NCI-H1417 (cell line): ENCODE data around the gene UTY.

Experiments
- DNase-seq, 3 experiments: peaks; one replicate each; lab custom pipeline; 2025; lab: John Stamatoyannopoulos, UW

The UTY gene

DNA sequence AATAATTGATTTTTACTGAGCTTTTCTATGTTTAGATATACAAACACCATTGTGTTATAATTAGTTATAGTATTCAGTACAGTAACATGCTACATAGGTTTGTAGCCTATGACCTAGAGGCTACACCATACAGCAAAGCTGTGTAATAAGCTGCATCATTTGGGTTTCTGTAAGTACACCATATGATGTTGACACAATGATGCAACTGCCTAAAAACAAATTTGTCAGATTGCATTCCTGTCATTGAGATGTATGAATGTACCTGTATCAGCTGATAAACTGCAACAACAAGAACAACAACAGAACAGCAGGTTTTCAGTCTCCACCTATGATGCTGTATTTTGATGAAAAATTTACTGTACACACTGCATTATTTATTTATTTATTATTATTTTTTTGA is 64.3 kb downstream of the UTY start:
- DNase-seq, result no peak

GRCh38 chrY:13398876-13399275 is 81.0 kb downstream of the UTY start:
- no peak for DNase-seq

DNA sequence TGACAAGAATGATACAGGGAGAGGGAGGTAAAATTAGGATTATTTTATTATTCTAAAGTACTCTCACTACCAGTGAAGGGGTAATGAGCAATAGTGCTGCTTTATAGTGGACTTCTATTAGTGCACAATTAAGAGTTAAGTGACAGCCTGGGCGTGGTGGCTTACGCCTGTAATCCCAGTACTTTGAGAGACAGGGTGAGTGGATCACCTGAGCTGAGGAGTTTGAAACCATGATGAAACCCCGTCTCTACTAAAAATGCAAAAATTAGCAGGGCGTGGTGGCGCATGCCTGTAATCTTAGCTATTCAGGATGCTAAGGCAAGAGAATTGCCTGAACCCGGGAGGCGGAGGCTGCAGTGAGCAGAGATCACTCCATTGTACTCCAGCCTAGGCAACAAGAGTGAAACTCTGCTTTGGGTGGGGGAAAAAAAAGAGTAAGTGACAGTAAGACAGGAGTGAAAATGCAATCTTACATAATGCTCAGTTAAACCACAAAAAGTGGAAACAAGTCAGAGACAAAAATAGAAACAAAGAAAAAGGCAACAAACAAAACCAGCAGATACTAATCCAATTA is 98.6 kb downstream of the UTY start:
- no peak for DNase-seq

- no peak for DNase-seq
Observed at GRCh38 chrY:13370868-13371800, 108.7 kb downstream of the UTY start.

DNA sequence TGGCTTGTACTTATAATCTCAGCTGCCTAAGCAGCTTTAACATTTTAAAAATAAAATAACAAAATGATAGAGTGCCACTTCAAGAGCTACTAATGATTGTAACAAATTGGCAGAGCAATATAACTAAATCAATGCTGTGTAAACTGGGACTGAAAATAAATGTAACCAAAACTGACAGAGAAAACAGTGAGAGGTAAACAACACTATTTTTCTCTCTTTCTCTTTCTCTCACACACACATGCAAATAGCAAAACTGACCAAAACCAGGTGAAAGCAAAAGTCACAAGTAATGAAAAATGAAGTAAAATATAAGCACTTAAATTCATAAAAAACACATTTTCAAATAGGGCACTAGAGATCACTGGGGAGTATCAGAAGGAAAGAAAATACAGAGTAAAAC is 109.6 kb downstream of the UTY start:
- DNase-seq, result no peak

DNA sequence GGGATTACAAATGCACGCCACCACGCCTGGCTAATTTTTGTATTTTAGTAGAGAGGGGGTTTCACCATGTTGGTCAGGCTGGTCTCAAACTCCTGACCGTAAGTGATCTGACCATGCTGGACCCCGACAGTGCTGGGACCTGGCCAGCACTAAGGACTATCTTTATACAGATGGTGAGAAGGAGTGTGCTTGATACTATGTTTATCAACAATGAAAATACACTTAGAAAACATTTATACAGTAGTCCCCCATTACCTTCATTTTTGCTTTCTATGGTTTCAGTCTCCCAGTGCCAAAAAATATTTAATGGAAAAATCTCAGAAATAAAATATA is 111.4 kb downstream of the UTY start:
- no peak for DNase-seq

- no peak for DNase-seq
Observed at GRCh38 chrY:13363641-13364040, 116.2 kb downstream of the UTY start.

DNA sequence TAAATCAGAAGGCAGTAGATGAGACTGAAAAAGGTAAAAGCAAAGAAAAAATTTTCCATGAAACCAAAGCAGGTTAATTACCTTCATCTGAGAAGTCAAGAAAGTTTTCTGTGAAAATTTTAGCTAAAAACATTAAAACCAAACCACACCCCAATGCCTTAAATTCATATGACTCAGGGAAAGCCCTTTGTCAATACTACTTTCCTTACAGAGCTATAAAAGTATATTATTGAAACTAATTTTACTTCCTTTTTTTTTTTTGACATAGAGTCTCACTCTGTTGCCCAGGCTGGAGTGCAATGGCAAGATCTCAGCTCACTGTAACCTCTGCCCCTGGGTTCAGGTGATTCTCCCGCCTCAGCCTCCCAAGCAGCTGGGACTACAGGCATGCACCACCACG is 117.2 kb downstream of the UTY start:
- DNase-seq, result no peak

GRCh38 chrY:13361656-13362636 is 117.9 kb downstream of the UTY start:
- no peak for DNase-seq

DNA sequence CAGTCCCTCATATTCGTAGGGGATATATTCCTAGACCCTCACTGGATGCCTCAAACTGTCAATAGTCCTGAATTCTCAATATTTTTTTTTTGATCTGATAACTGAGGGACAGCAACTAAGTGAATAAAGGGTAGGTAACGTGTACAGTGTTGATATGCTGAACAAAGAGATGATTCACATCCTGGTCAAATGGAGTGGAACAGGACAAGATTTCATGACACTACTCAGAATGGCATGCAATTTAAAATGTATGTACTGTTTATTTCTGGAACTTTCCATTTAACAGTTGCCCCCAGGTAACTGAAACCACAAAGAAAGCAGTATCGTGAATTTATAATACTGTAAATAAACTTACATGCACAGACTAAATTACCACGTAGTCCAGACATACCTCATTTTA is 128.4 kb downstream of the UTY start:
- no peak for DNase-seq

GRCh38 chrY:13347106-13347505 is 132.7 kb downstream of the UTY start:
- DNase-seq, result no peak

DNA sequence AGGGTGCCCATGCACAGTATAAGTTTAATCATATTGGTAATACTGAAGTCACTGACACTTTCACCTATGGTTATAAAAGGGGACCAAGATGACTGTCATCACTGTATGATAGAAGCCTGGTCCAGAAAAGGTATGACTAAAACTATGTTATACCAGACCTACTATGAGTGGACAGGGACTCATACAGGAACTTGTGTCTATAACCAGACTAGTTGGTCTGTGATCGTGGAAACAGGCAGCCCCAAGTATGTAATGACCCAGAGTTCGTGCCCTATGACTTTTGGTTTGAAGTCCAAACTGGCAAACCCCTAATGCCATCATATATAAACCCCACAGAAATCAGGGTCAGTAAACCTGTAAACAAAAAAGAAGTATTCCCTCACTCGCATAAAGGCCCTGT is 134.3 kb downstream of the UTY start:
- no peak for DNase-seq

DNA sequence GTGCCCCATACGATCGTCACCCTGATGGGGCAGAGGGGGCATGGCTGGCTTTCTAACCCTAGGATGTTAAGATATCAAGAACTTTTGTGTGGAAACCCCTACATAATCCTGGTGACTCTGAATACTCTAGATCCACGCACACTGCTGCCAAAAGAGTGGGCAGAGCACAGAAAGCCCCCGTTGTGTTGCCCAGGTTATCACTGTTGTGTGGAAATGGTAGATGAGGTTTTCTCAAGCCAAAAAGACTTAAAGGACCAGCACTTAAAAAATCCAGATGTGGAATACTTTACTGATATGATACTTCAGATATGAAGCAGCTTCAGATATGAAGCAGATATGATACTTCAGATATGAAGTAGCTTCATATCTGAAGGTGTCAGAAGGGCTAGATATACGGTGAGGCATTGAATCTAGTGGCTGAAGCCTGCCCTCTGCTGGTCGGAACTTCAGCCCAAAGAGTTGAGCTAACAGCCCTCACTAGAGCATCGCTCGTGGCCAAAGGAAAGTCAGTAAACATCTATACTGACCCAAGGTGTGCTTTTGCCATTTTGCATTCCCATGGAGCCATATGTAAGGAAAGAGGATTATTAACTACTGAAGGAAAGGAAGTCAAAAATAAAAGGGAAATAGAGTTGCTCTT is 136.4 kb downstream of the UTY start:
- no peak for DNase-seq

DNA sequence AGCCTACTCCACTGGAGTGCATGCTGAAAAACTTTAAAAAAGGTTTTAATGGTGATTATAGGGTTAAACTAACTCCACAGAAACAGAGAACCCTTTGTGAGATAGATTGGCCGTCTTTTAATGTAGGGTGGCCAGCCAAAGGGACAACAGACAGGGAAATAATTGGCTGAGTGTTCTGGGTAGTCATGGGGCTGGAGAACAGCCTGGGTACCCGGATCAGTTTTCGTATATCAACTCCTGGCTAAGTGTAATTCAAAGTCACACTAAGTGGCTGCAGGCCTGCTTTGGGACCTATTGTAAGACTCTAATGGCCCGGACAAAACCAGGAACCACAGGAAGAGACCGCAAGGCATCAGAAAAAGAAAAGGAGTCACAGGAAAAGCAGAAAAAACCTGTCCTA is 139.9 kb downstream of the UTY start:
- no peak for DNase-seq

DNA sequence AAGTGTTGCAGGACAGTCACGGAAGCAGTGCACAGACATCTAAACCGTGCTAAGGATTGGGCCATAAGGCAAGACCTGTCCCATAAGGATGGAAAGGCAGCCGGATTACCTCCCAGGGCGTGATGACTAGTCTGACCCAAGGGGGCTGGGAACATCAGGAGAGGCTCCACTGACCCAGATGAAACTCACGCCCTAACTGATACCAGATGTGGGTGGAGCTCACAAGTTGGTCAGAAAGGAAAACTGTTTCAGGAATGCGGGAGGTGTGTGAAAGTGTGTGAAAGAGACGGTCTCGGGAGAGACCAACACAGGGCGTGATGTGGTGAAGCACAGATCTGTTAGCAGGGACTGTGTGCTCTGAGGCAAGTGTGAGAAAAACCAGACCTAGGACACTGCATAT is 140.5 kb downstream of the UTY start:
- DNase-seq, result no peak

DNA sequence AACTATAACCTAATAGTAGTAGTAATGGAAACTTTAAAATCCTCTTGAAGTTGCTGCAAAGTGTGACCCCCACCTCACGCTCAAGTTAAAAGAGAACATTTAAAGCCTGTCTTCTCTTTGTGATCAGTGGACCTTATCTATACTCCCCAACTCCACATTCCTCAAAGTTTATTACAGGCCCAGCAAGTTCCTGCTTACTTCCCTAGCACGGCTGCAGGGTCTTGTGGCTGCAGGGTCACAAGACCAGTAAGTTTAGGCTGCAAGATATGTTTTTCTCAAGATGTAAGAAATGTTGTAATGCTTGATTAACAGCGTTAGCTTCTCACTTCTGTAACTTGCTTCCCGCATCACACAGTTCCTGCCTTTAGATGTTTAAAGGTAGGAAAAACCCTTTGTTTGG is 141.1 kb downstream of the UTY start:
- no peak for DNase-seq

GRCh38 chrY:13337934-13338333 is 141.9 kb downstream of the UTY start:
- no peak for DNase-seq

GRCh38 chrY:13333791-13334190 is 146.0 kb downstream of the UTY start:
- DNase-seq, result no peak

DNA sequence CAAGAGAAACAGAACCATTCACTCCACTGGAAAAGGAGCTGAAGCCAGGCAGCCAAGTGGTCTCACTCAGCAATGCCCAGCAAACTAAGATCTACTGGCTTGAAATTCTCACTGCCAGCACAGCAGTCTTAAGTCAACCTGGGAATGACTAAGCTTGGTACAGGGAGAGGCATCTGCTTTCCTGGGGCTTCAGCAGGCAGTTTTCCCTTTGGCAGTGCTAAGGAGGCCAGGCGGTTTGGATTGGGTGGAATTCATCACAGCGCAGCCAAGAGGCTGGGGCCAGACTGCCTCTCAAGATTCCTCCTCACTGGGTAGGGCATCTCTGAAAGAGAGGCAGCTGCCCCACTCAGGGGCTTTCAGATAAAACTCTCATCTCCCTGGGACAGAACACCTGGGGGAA is 149.2 kb downstream of the UTY start:
- no peak for DNase-seq

DNA sequence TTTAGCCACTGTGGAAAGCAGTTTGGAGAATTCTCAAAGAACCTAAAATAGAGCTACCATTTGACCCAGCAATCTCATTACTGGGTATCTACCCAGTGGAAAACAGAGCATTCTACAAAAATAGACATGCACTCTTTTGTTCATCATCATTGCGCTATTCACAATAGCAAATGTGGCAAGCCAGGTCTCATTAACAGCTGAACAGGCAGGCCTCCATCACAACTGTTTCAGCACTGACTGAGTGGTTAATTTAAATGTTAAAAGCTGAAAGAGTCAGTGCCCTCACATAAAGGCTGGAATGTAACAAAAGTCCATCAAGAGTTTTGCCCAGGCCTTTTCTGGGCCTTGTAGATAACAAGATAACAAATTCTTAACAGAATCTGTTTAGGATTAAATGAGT is 166.9 kb downstream of the UTY start:
- no peak for DNase-seq

DNA sequence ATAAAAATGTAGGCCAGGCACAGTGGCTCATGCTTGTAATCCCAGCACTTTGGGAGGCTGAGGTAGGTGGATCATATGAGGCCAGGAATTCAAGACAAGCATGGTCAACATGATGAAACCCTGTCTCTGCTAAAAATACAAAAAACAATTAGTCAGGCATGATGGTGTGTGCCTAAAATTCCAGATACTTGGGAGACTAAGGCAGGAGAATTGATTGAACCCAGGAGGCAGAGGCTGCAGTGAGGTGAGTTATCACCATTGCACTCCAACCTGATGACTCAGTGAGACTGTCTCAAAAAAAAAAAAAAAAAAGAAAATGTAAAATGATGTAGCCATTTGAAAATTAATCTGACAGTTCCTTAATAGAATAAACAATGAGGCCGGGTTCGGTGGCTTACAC is 171.9 kb downstream of the UTY start:
- DNase-seq, result no peak

DNA sequence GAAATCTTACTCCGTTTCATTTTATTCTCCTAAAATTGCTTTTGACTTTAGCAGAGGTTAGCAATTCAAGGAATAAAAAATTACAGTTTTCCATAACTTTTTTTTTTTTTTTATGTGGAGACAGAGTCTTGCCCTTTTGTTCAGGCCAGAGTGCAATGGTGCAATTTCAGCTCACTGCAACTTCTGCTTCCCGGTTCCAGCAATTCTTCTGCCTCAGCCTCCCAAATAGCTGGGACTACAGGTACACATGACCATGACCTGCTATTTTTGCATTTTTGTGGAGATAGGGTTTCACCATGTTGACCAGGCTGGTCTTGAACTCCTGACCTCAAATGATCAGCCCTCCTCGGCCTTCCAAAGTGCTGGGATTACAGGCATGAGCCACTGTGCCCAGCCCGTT is 179.0 kb downstream of the UTY start:
- no peak for DNase-seq
